Muscle of back (tissue), 11 donors: ENCODE data around the gene RBM44. TPM values are rescaled to one million over a fixed set of nuclear protein-coding genes. Genes with fewer than 3 reads are reported as not detected.
A peak's percentile ranks its signal among the peaks of the same experiment; 100 is the strongest.

Experiments
- DNase-seq, 3 donors: peaks; one replicate each; pipeline versions ENCODE4 v3.0.0 to v3.0.0-alpha.2; 2013
- polyA plus RNA-seq, 10 donors: library from polyadenylated mRNA; unstranded; fragments of 120-200 nt; gene quantifications; one replicate each; pipeline ENCODE4 v1.2.1, GENCODE V29; 2013; ENCODE audit not compliant: insufficient read length in 10 of 10

The RBM44 gene
- polyA plus RNA-seq, 10 donors: 0.29 to 1.4 (median 0.66) TPM

DNA sequence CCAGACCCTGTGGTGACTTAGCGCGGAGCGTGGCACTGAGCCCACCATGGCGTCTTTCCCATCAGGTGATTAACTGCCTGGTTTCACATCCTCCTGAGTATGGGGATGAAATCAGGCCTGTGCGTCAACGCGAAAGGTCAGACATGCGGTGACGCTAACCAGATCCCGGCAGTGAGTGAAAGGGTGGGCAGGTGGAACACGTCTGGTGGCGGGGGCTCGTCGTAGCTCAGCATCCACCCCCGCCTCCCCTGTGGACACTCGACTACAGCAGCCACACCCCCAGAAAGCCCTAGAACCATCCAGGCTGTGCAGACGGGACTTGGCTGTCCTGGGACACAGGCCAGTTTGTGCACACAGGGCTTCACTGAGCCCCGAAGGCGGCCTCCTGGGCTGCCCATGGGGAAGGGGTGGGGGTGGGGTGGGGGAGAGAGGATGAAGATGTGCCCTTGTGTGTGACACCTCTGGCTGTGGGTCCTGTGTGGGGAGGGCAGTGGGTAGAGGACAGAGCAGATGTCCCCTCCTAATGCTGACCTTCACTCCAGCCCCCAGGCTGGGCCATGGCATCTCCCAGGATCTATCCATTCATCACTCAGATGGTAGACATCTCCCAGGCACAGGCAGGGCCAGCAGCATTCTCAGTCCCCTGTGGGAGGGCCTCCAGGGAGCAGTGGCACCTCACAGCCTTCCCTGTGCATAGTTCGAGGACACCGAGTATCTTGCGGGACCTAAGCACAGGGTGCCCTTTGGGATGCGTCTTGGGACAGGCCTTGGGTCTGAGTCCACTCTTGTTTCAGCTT lies 88.3 kb downstream of the RBM44 start:
- peak in 1 of 3 donors; percentile 46 for DNase-seq

DNA sequence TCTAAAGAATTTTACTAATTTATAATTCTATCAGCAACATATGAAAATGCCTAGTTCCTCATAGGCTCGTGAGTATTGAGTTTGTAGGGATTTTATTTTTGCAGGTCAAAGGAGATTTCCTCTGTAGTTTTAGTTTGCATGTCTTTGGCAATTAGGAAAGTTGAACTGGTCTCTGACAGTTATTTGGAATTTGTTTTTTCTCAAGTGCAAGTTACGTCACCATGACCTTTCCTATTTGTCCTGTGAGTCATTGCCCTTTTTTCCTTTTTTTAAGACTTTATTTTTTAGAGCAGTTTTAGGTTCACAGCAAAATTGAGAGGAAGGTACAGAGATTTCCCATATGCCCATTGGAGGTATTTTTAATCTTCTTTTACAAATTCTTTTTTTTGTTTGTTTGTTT lies 89.8 kb downstream of the RBM44 start:
- no peak for DNase-seq

- no peak for DNase-seq
These were observed 90.4 kb downstream of the RBM44 start for GRCh38 chr2:237889016-237889415.

DNA sequence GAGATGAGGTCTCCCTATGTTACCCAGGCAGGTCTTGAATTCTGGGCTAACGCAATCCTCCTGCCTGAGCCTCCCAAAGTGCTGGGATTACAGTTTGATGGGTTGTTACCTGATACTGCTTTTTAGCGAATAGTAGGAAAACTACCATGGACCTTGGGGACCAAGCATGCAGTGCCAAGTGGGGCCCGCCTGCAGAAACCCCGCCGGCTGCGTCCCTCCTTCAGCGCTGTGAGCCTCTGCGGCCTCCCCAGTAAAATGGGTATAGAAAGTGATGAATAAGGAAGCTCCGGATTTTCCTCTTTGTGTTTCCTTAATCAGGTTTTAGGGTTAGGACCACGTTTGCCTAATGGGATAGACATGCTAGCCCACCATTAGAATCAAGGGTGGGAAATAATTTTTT lies 91.2 kb downstream of the RBM44 start:
- no peak for DNase-seq

Other genes starting within 250 kb of the RBM44 start
- gene PRLH, start 232.2 kb upstream of the RBM44 start, polyA plus RNA-seq: not detected
- gene RAB17, start 208.0 kb upstream of the RBM44 start, polyA plus RNA-seq: 1 to 10 TPM in 9 of 10 donors, under 1 TPM in 1; 0.64 to 2.6 (median 1.2) TPM
- 100 to 1,000 TPM in 9 of 10 donors, 10 to 100 TPM in 1; 95.0 to 194 (median 137) TPM for gene LRRFIP1, start 171.2 kb upstream of the RBM44 start, polyA plus RNA-seq
- 10 to 100 TPM; 30.0 to 61.6 (median 44.0) TPM for gene RAMP1, start 60.8 kb downstream of the RBM44 start, polyA plus RNA-seq
- 10 to 100 TPM; 39.1 to 45.5 (median 41.2) TPM for gene UBE2F, start 168.2 kb downstream of the RBM44 start, polyA plus RNA-seq